Measurements from ENCODE around the gene UPP2.

The UPP2 gene

DNA sequence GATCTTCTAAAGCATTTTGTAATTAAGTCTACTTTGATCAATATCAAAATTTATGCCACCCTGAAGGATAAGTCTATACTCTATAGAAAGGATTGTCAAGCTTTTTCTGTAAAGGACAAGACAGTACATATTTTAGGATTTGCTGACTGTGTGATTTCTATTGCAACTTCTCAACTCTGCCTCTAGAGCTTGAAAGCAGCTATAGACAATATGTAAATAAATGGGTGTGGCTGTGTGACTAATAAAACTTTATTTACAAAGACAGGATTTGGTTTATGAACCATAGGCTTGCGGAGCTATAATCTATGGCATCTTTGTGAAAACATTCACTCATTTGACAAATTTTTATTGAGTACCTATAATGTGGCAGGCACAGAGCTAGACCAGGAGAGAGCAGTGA, 18.4 kb downstream of the UPP2 start:
- no peak overlapping the region for H2AFZ ChIP-seq (ENCODE audit: low read length)
- no peak overlapping the region for H3K14ac ChIP-seq (ENCODE audit: low read length)
- H3K4me3 ChIP-seq (ENCODE audit: low read length in 2 of 2): no peak overlapping the region
- WGBS, 2 donors (ENCODE audit: extremely low coverage in 2 of 2, insufficient read length in 2 of 2, insufficient replicate concordance in 1 of 2): no CpG with 5 or more reads among the region's 1 CpG
- no peaks in the 10 kb centered on the region for H3K79me1 ChIP-seq (ENCODE audit: low read depth, low read length)
- no peak overlapping the region for H3K23ac ChIP-seq (ENCODE audit: low read depth, low read length, poor library complexity)
- no peaks in the 10 kb centered on the region for H3K27me3 ChIP-seq (ENCODE audit: control insufficient read depth in 3 of 3, insufficient read depth in 3 of 3, low read depth in 1 of 3, low read length in 3 of 3)
- H4K8ac ChIP-seq (ENCODE audit: low read depth, low read length): no peak overlapping the region
- H3K18ac ChIP-seq (ENCODE audit: low read length): no peak overlapping the region
- no peak overlapping the region for H2BK5ac ChIP-seq (ENCODE audit: low read length)
- H2BK12ac ChIP-seq (ENCODE audit: low read length): no peak overlapping the region
- DNase-seq (ENCODE audit: low spot score): no peak
- H4K91ac ChIP-seq (ENCODE audit: low read depth, low read length, poor library complexity): no peak overlapping the region
- H3K36me3 ChIP-seq (replicated peaks in 1 of 2; ENCODE audit: control insufficient read depth in 2 of 2, insufficient read depth in 2 of 2, low read length in 2 of 2): no peaks in the 10 kb centered on the region
- H2BK120ac ChIP-seq (ENCODE audit: low read depth, low read length): no peak overlapping the region
- H3K4ac ChIP-seq (ENCODE audit: low read length): no peak overlapping the region
- H2BK15ac ChIP-seq (ENCODE audit: low read length): no peak overlapping the region
- no peak overlapping the region for H2AK5ac ChIP-seq (ENCODE audit: low read depth, low read length)
- H3K4me1 ChIP-seq (ENCODE audit: control insufficient read depth in 2 of 2, insufficient read depth in 1 of 2, low read depth in 1 of 2, low read length in 2 of 2): no peaks in the 10 kb centered on the region
- no peak overlapping the region for H3K27ac ChIP-seq (replicated peaks; ENCODE audit: low read length)
- H3K9ac ChIP-seq (ENCODE audit: low read depth, low read length, poor library complexity): no peak overlapping the region
- no peak overlapping the region for H3K4me2 ChIP-seq (ENCODE audit: insufficient read depth, low read length, poor library complexity, severe bottlenecking)
- no peaks in the 10 kb centered on the region for H3K9me3 ChIP-seq (replicated peaks in 1 of 2; ENCODE audit: control insufficient read depth in 2 of 2, insufficient read depth in 1 of 2, low read depth in 1 of 2, low read length in 2 of 2)

GRCh38 chr2:158120664-158121641, 19.3 kb downstream of the UPP2 start:
- no CpG with 5 or more reads among the region's 8 CpGs for WGBS, 2 donors (ENCODE audit: extremely low coverage in 2 of 2, insufficient read length in 2 of 2, insufficient replicate concordance in 1 of 2)
- H2BK120ac ChIP-seq (ENCODE audit: low read depth, low read length): no peak overlapping the region
- H3K14ac ChIP-seq (ENCODE audit: low read length): no peak overlapping the region
- no peak overlapping the region for H2AFZ ChIP-seq (ENCODE audit: low read length)
- H2AK5ac ChIP-seq (ENCODE audit: low read depth, low read length): no peak overlapping the region
- no peak overlapping the region for H2BK5ac ChIP-seq (ENCODE audit: low read length)
- no peak overlapping the region for H3K4me2 ChIP-seq (ENCODE audit: insufficient read depth, low read length, poor library complexity, severe bottlenecking)
- no peaks in the 10 kb centered on the region for H3K4me1 ChIP-seq (ENCODE audit: control insufficient read depth in 2 of 2, insufficient read depth in 1 of 2, low read depth in 1 of 2, low read length in 2 of 2)
- H2BK12ac ChIP-seq (ENCODE audit: low read length): no peak overlapping the region
- no peak overlapping the region for H3K4me3 ChIP-seq (ENCODE audit: low read length in 2 of 2)
- no peak overlapping the region for H4K91ac ChIP-seq (ENCODE audit: low read depth, low read length, poor library complexity)
- no peak for DNase-seq (ENCODE audit: low spot score)
- no peak overlapping the region for H3K4ac ChIP-seq (ENCODE audit: low read length)
- no peak overlapping the region for H3K23ac ChIP-seq (ENCODE audit: low read depth, low read length, poor library complexity)
- H2BK15ac ChIP-seq (ENCODE audit: low read length): no peak overlapping the region
- H3K9ac ChIP-seq (ENCODE audit: low read depth, low read length, poor library complexity): no peak overlapping the region
- no peak overlapping the region for H4K8ac ChIP-seq (ENCODE audit: low read depth, low read length)
- no peak overlapping the region for H3K18ac ChIP-seq (ENCODE audit: low read length)
- H3K79me1 ChIP-seq (ENCODE audit: low read depth, low read length): no peaks in the 10 kb centered on the region
- H3K27ac ChIP-seq (replicated peaks; ENCODE audit: low read length): no peak overlapping the region
- H3K27me3 ChIP-seq (ENCODE audit: control insufficient read depth in 3 of 3, insufficient read depth in 3 of 3, low read depth in 1 of 3, low read length in 3 of 3): no peaks in the 10 kb centered on the region
- no peaks in the 10 kb centered on the region for H3K9me3 ChIP-seq (replicated peaks in 1 of 2; ENCODE audit: control insufficient read depth in 2 of 2, insufficient read depth in 1 of 2, low read depth in 1 of 2, low read length in 2 of 2)
- H3K36me3 ChIP-seq (replicated peaks in 1 of 2; ENCODE audit: control insufficient read depth in 2 of 2, insufficient read depth in 2 of 2, low read length in 2 of 2): no peaks in the 10 kb centered on the region

DNA sequence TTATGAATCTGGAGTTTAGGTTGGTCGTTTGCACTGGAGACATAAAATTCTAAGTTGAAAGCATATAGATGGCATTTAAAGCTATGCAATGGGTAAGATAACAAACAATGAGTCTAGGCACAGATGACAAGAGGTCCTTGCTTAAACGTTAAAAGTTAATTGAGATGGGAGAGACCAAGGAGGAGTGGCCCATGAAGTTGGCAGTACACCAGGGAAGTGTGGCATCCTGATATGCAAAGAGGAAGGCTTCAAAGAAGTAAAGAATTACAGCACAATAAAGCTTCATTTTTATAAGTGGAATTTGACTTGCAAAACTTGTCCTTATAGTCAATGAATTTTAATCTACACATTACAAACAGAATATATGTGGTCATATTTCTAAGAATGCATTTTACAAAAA, 23.2 kb downstream of the UPP2 start:
- no peak overlapping the region for H2BK5ac ChIP-seq (ENCODE audit: low read length)
- H4K8ac ChIP-seq (ENCODE audit: low read depth, low read length): no peak overlapping the region
- H3K9me3 ChIP-seq (replicated peaks in 1 of 2; ENCODE audit: control insufficient read depth in 2 of 2, insufficient read depth in 1 of 2, low read depth in 1 of 2, low read length in 2 of 2): no peaks in the 10 kb centered on the region
- H2BK120ac ChIP-seq (ENCODE audit: low read depth, low read length): no peak overlapping the region
- no peaks in the 10 kb centered on the region for H3K36me3 ChIP-seq (replicated peaks in 1 of 2; ENCODE audit: control insufficient read depth in 2 of 2, insufficient read depth in 2 of 2, low read length in 2 of 2)
- no peak overlapping the region for H2AK5ac ChIP-seq (ENCODE audit: low read depth, low read length)
- H3K18ac ChIP-seq (ENCODE audit: low read length): no peak overlapping the region
- H3K23ac ChIP-seq (ENCODE audit: low read depth, low read length, poor library complexity): no peak overlapping the region
- H3K79me1 ChIP-seq (ENCODE audit: low read depth, low read length): no peaks in the 10 kb centered on the region
- no peak overlapping the region for H3K27ac ChIP-seq (replicated peaks; ENCODE audit: low read length)
- H4K91ac ChIP-seq (ENCODE audit: low read depth, low read length, poor library complexity): no peak overlapping the region
- no peak overlapping the region for H3K4ac ChIP-seq (ENCODE audit: low read length)
- no peak overlapping the region for H2BK12ac ChIP-seq (ENCODE audit: low read length)
- H3K9ac ChIP-seq (ENCODE audit: low read depth, low read length, poor library complexity): no peak overlapping the region
- H2AFZ ChIP-seq (ENCODE audit: low read length): no peak overlapping the region
- H2BK15ac ChIP-seq (ENCODE audit: low read length): no peak overlapping the region
- no peaks in the 10 kb centered on the region for H3K4me1 ChIP-seq (ENCODE audit: control insufficient read depth in 2 of 2, insufficient read depth in 1 of 2, low read depth in 1 of 2, low read length in 2 of 2)
- DNase-seq (ENCODE audit: low spot score): no peak
- no peak overlapping the region for H3K14ac ChIP-seq (ENCODE audit: low read length)
- no CpG with 5 or more reads among the region's 2 CpGs for WGBS, 2 donors (ENCODE audit: extremely low coverage in 2 of 2, insufficient read length in 2 of 2, insufficient replicate concordance in 1 of 2)
- no peak overlapping the region for H3K4me3 ChIP-seq (ENCODE audit: low read length in 2 of 2)
- no peaks in the 10 kb centered on the region for H3K27me3 ChIP-seq (ENCODE audit: control insufficient read depth in 3 of 3, insufficient read depth in 3 of 3, low read depth in 1 of 3, low read length in 3 of 3)
- H3K4me2 ChIP-seq (ENCODE audit: insufficient read depth, low read length, poor library complexity, severe bottlenecking): no peak overlapping the region

DNA sequence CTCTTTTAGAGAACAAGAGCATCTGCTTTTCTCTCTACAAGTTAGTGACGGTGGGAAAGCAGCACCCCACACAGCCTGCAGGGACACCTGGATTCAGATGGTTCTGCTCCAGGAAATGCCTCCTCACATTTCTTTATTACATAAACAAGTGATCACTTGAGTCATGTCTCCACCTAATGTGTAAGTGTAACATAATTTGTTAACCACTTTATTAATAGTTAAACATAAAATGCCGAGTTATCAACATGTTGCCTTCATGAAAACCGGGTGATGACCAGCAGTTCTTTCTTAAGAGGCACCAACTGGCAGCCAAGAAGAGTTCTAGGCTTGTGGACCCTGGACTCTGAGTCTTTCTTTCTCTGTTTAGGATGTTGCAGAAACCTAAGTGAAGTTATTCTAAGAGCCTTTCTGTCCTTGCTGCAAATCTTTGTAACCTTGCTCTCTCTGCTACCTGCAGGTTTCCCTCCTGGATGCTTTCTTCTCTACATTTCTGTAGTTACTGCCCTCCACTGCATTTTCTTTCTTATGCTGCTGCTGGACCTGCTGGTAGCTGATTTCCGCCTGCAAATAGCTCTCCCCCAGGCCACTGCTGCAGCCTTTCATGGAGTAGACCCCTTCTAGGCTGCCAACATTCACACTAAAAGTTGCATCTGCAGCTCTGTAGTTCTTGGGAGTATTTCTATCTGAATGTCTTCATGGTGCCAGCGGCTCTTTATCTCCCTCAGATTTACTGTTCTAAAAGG, 24.3 kb downstream of the UPP2 start:
- no peak overlapping the region for H2BK12ac ChIP-seq (ENCODE audit: low read length)
- H3K27ac ChIP-seq (replicated peaks; ENCODE audit: low read length): no peak overlapping the region
- no peak overlapping the region for H3K23ac ChIP-seq (ENCODE audit: low read depth, low read length, poor library complexity)
- H2BK15ac ChIP-seq (ENCODE audit: low read length): no peak overlapping the region
- WGBS, 2 donors (ENCODE audit: extremely low coverage in 2 of 2, insufficient read length in 2 of 2, insufficient replicate concordance in 1 of 2): no CpG with 5 or more reads among the region's 5 CpGs
- H2BK5ac ChIP-seq (ENCODE audit: low read length): no peak overlapping the region
- H3K27me3 ChIP-seq (ENCODE audit: control insufficient read depth in 3 of 3, insufficient read depth in 3 of 3, low read depth in 1 of 3, low read length in 3 of 3): no peaks in the 10 kb centered on the region
- H2BK120ac ChIP-seq (ENCODE audit: low read depth, low read length): no peak overlapping the region
- DNase-seq (ENCODE audit: low spot score): no peak
- no peak overlapping the region for H3K4me2 ChIP-seq (ENCODE audit: insufficient read depth, low read length, poor library complexity, severe bottlenecking)
- H3K4me3 ChIP-seq (ENCODE audit: low read length in 2 of 2): no peak overlapping the region
- no peak overlapping the region for H3K4ac ChIP-seq (ENCODE audit: low read length)
- no peak overlapping the region for H2AFZ ChIP-seq (ENCODE audit: low read length)
- no peaks in the 10 kb centered on the region for H3K4me1 ChIP-seq (ENCODE audit: control insufficient read depth in 2 of 2, insufficient read depth in 1 of 2, low read depth in 1 of 2, low read length in 2 of 2)
- H3K9ac ChIP-seq (ENCODE audit: low read depth, low read length, poor library complexity): no peak overlapping the region
- H3K79me1 ChIP-seq (ENCODE audit: low read depth, low read length): no peaks in the 10 kb centered on the region
- H2AK5ac ChIP-seq (ENCODE audit: low read depth, low read length): no peak overlapping the region
- no peak overlapping the region for H4K8ac ChIP-seq (ENCODE audit: low read depth, low read length)
- H3K9me3 ChIP-seq (replicated peaks in 1 of 2; ENCODE audit: control insufficient read depth in 2 of 2, insufficient read depth in 1 of 2, low read depth in 1 of 2, low read length in 2 of 2): no peaks in the 10 kb centered on the region
- no peak overlapping the region for H4K91ac ChIP-seq (ENCODE audit: low read depth, low read length, poor library complexity)
- no peak overlapping the region for H3K14ac ChIP-seq (ENCODE audit: low read length)
- H3K36me3 ChIP-seq (replicated peaks in 1 of 2; ENCODE audit: control insufficient read depth in 2 of 2, insufficient read depth in 2 of 2, low read length in 2 of 2): no peaks in the 10 kb centered on the region
- H3K18ac ChIP-seq (ENCODE audit: low read length): no peak overlapping the region
